Lower lobe of right lung (tissue), 2 donors: ENCODE data around the gene RPH3AL. TPM values are rescaled to one million over a fixed set of nuclear protein-coding genes. Genes with fewer than 3 reads are reported as not detected.
"Not testable (repeated sequence)": the region's sequence is repeated elsewhere in the genome, so short reads cannot be mapped to it uniquely, and the experiment has no call there.

ENCODE experiments used
- ATAC-seq, 2 donors: fragments of 200-7000 bp; cut with Tn5 transposase; one replicate each; pipeline ENCODE4 v1.9.1; 2020 to 2022; ENCODE audit warnings: mild to moderate bottlenecking in 2 of 2, moderate library complexity in 2 of 2
- DNase-seq: peaks from one replicate; pipeline ENCODE4 v3.0.0-alpha.2; 2020
- H3K27ac ChIP-seq: fragments of 200-600 bp; one replicate; pipeline ENCODE4 v1.8.0; 2022
- H3K27me3 ChIP-seq: fragments of 200-600 bp; one replicate; pipeline ENCODE4 v1.8.0; 2022; ENCODE audit warnings: low read depth
- H3K36me3 ChIP-seq: fragments of 200-600 bp; one replicate; pipeline ENCODE4 v1.8.0; 2022; ENCODE audit warnings: mild to moderate bottlenecking
- H3K4me1 ChIP-seq: fragments of 200-600 bp; one replicate; pipeline ENCODE4 v1.8.0; 2022
- H3K4me3 ChIP-seq: fragments of 200-600 bp; one replicate; pipeline ENCODE4 v1.8.0; 2022; ENCODE audit warnings: mild to moderate bottlenecking
- H3K9me3 ChIP-seq: fragments of 200-600 bp; one replicate; pipeline ENCODE4 v1.8.0; 2022
- CTCF ChIP-seq: fragments of 200-600 bp; IDR thresholded peaks from one replicate; pipeline ENCODE4 v1.8.0; 2022; ENCODE audit warnings: antibody characterized with exemption, mild to moderate bottlenecking
- intact Hi-C: fragments of 100-400 bp; cut with DNase I; formaldehyde crosslinking; loops from one replicate; pipeline ENCODE4 v1.11.0; 2022
- total RNA-seq: library from RNA; stranded (reverse); fragmentation: NEBNext Ultra II Directional; extraction: Animal tissue kit (Norgen Biotek cat#: 25700); gene quantifications from one replicate; pipeline ENCODE4 v1.2.1, GENCODE V29; 2021
- donor health status: DM: no; HTN: yes; CAD: no; lungs with severe emphysema.

The RPH3AL gene
- total RNA-seq, 1 donor from 2014 or later = 38.7 TPM

DNA sequence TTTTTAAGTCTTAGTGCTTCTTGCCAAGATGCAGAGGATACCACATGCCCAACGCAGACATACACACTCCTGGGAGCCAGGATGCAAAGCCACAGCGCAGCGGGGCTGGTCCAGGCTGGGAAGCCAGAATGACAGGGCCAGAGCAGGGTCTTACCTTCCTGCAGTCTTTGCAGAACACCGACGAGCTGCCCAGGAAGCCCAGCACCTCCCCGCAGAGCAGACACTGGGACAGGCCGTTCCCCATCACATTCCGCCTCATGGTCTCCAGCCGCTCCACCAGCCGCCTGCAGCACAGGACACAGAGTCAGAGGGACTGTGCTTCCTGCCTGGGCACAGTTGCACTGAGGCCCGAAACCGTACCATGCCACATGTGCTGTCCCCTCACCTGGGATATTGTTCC lies 33.3 kb downstream of the RPH3AL start:
- no peaks in the 10 kb centered on the region for H3K9me3 ChIP-seq
- no peak overlapping the region for H3K4me3 ChIP-seq
- intact Hi-C loops = no loop called here
- H3K27me3 ChIP-seq = no peaks in the 10 kb centered on the region
- H3K36me3 ChIP-seq = peaks cover 16% of the 10 kb centered on the region
- H3K27ac ChIP-seq = no peak overlapping the region
- peak; percentile 35 for DNase-seq
- H3K4me1 ChIP-seq = no peaks in the 10 kb centered on the region
- no peak for TF ChIP-seq CTCF
- no peak for ATAC-seq

- H3K4me1 ChIP-seq, intact Hi-C loops, H3K27ac ChIP-seq, H3K27me3 ChIP-seq, H3K9me3 ChIP-seq, H3K4me3 ChIP-seq, ATAC-seq: not testable (repeated sequence)
- H3K36me3 ChIP-seq = peaks cover 16% of the 10 kb centered on the region
- DNase-seq = peak; percentile 1
These were observed 35.5 kb downstream of the RPH3AL start for GRCh38 chr17:317070-317469.

DNA sequence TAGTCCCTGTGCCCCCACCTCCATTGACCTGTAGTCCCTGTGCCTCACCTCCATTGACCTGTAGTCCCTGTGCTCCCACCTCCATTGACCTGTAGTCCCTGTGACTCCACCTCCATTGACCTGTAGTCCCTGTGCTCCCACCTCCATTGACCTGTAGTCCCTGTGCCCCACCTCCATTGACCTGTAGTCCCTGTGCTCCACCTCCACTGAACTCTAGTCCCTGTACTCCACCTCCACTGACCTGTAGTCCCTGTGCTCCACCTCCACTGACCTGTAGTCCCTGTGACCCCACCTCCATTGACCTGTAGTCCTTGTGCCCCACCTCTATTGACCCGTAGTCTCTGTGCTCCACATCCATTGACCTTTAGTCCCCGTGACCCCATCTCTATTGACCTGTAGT lies 37.2 kb downstream of the RPH3AL start:
- H3K4me1 ChIP-seq, H3K9me3 ChIP-seq, ATAC-seq, H3K4me3 ChIP-seq, H3K27ac ChIP-seq, H3K27me3 ChIP-seq, intact Hi-C loops: not testable (repeated sequence)
- peak; percentile 29 for DNase-seq
- H3K36me3 ChIP-seq = peaks cover 16% of the 10 kb centered on the region

DNA sequence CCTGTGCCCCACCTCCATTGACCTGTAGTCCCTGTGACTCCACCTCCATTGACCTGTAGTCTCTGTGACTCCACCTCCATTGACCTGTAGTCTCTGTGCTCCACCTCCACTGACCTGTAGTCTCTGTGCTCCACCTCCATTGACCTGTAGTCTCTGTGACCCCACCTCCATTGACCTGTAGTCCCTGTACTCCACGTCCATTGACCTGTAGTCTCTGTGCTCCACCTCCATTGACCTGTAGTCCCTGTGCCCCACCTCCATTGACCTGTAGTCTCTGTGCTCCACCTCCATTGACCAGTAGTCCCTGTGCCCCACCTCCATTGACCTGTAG lies 38.0 kb downstream of the RPH3AL start:
- H3K36me3 ChIP-seq = peaks cover 16% of the 10 kb centered on the region
- H3K9me3 ChIP-seq, H3K27me3 ChIP-seq, intact Hi-C loops, ATAC-seq, H3K4me3 ChIP-seq, H3K27ac ChIP-seq, DNase-seq, H3K4me1 ChIP-seq: not testable (repeated sequence)

- no peaks in the 10 kb centered on the region for H3K27me3 ChIP-seq
- H3K9me3 ChIP-seq = no peaks in the 10 kb centered on the region
- H3K4me1 ChIP-seq = no peaks in the 10 kb centered on the region
- H3K36me3 ChIP-seq = peaks cover 11% of the 10 kb centered on the region
- ATAC-seq (no peak), DNase-seq (no peak)
- no peak overlapping the region for H3K4me3 ChIP-seq
- no peak for TF ChIP-seq CTCF
- H3K27ac ChIP-seq = no peak overlapping the region
- intact Hi-C loops = no loop called here
These were observed 38.5 kb downstream of the RPH3AL start for GRCh38 chr17:313911-314613.

DNA sequence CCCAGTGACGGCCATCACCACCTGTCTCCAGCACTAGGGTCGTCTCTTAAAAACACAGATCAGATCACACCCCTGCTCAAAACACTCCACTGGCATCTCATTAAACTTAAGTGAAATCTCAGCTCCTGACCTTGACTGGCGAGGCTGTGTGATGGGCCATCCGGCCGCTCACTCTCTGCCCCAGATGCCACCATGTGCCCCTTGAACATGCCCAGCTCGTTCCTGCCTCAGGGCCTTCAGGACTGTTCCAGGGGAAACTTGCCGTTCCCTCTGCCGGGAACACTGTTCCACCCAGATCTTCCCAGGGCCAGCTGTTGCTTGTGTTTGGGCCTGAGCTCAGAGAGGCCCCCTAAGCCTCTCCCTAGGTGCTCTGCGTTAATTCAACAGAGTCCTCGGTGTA lies 39.4 kb downstream of the RPH3AL start:
- no peak for TF ChIP-seq CTCF
- ATAC-seq = no peak
- intact Hi-C loops = no loop called here

DNA sequence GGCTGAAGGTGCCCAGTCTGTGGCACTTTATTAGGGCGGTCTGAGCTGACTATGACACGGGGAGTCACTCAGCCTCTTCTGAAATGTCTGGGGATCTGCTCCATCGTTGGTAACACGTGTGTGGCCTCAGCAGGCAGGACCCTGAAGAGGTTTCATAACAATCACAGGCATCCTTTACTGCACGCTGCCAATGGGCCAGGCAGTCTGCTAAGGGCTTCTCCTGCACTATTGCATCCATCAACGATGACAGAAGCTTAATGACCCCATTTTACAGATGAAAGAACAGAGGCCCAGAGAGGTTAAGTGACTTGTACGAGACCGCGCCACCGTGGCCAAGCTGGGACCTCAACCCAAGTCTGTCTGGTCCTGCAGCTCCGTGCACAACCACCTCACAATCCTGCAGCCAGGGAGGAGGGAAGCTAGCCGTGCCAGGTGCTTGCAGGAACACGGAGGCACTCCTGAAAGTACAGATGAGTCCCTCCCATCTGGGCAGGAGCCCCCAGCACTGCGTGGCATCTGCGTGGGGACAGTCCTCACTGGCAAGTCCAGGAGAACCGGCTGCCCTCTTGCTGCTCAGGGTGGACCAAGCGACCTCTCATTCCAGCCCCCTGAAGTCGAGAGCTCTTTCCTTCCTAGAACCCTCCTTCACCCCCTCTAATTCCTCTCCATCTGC lies 40.0 kb downstream of the RPH3AL start:
- TF ChIP-seq CTCF = no peak
- Histone ChIP-seq H3K27ac (no peak overlapping the region), H3K9me3 (no peaks in the 10 kb centered on the region), H3K4me1 (no peaks in the 10 kb centered on the region), H3K36me3 (no peaks in the 10 kb centered on the region), H3K27me3 (no peaks in the 10 kb centered on the region), H3K4me3 (no peak overlapping the region)
- intact Hi-C loops = no loop called here
- DNase-seq (peak; percentile 42), ATAC-seq (peak in 1 of 2 donors; percentile 7)

More for the DNA sequence above, 39.4 kb downstream of the RPH3AL start:
- H3K27ac ChIP-seq = no peak overlapping the region
- no peak overlapping the region for H3K4me3 ChIP-seq
- no peaks in the 10 kb centered on the region for H3K4me1 ChIP-seq
- no peaks in the 10 kb centered on the region for H3K9me3 ChIP-seq
- peak; percentile 14 for DNase-seq
- H3K27me3 ChIP-seq = no peaks in the 10 kb centered on the region
- H3K36me3 ChIP-seq = peaks cover 2% of the 10 kb centered on the region
